Endodermal cell (in vitro differentiated cells): ENCODE data around the gene ENPP4. TPM values are rescaled to one million over a fixed set of nuclear protein-coding genes. Genes with fewer than 3 reads are reported as not detected.

Experiments used
- DNase-seq: peaks from one replicate; pipeline ENCODE4 v3.0.0-alpha.2; 2017
- H3K27ac ChIP-seq: 2 replicates; pipeline ENCODE4 v1.5.1; 2013; ENCODE audit warnings: mild to moderate bottlenecking, low read depth, low read length, moderate library complexity
- H3K27me3 ChIP-seq: 2 replicates; pipeline ENCODE4 v1.6.1; 2013; ENCODE audit warnings: mild to moderate bottlenecking, low read length, moderate library complexity; ENCODE audit not compliant: insufficient read depth, control insufficient read depth, poor library complexity, severe bottlenecking
- H3K36me3 ChIP-seq: 2 replicates; pipeline ENCODE4 v1.7.0; 2013; ENCODE audit warnings: mild to moderate bottlenecking, low read length, moderate library complexity; ENCODE audit not compliant: control insufficient read depth, insufficient read depth
- H3K4me1 ChIP-seq: one replicate; pipeline ENCODE4 v1.7.0; 2013; ENCODE audit warnings: low read length; ENCODE audit not compliant: control insufficient read depth, insufficient read depth
- H3K4me3 ChIP-seq: 2 replicates; pipeline ENCODE4 v1.5.1; 2013; ENCODE audit warnings: mild to moderate bottlenecking, low read length, moderate library complexity
- H3K9ac ChIP-seq: 2 replicates; pipeline ENCODE4 v1.6.1; 2013; ENCODE audit warnings: mild to moderate bottlenecking, low read length, moderate library complexity; ENCODE audit not compliant: poor library complexity, severe bottlenecking; ENCODE audit errors: extremely low read depth
- H3K9me3 ChIP-seq: 2 replicates; pipeline ENCODE4 v1.6.1; 2013; ENCODE audit warnings: mild to moderate bottlenecking, low read length, moderate library complexity; ENCODE audit not compliant: control insufficient read depth
- H3K27ac Mint-ChIP-seq: 2 replicates; pipeline ENCODE4 v1.8.0; 2020; ENCODE audit warnings: mixed read lengths
- H3K27me3 Mint-ChIP-seq: 2 replicates; pipeline ENCODE4 v1.8.0; 2021; ENCODE audit warnings: mild to moderate bottlenecking, mixed read lengths; ENCODE audit not compliant: insufficient read depth
- H3K36me3 Mint-ChIP-seq: 2 replicates; pipeline ENCODE4 v1.8.0; 2020; ENCODE audit warnings: low read depth, mixed read lengths
- H3K4me1 Mint-ChIP-seq: 2 replicates; pipeline ENCODE4 v1.8.0; 2020; ENCODE audit warnings: mixed read lengths
- H3K4me3 Mint-ChIP-seq: 2 replicates; pipeline ENCODE4 v1.8.0; 2020; ENCODE audit warnings: mild to moderate bottlenecking, moderate library complexity, mixed read lengths
- H3K9me3 Mint-ChIP-seq: 2 replicates; pipeline ENCODE4 v1.8.0; 2020; ENCODE audit warnings: mild to moderate bottlenecking, mixed read lengths
- WGBS, 2 experiments: methylation state at CpG; one replicate each; pipeline versions ENCODE4 v1.1.5 to v1.1.7; 2013; ENCODE audit warnings: missing lambda C conversion rate in 2 of 2, mixed read lengths in 1 of 2; ENCODE audit not compliant: insufficient coverage in 1 of 2, insufficient read length in 1 of 2; 5-methylcytosine and 5-hydroxymethylcytosine counted together
- total RNA-seq, 2 donors: library from RNA; stranded (reverse); fragmentation: NEBNext Ultra II Directional in 1 of 2; extraction: Animal tissue kit (Norgen Biotek cat#: 25700) in 1 of 2; gene quantifications; 2 replicates in 1 of 2; 3 replicates in 1 of 2; pipeline ENCODE4 v1.2.1, GENCODE V29; 2021
- TF ChIP-seq, protein P1 (sequence below): fragments of 200-600 bp; sonication (generic); conservative IDR thresholded peaks from 2 replicates; pipeline ENCODE4 v1.5.0; 2021; ENCODE audit warnings: antibody characterized with exemption, mild to moderate bottlenecking

The ENPP4 gene
- total RNA-seq, 2 donors from 2014 or later, result 3.5 to 7.2 TPM

DNA sequence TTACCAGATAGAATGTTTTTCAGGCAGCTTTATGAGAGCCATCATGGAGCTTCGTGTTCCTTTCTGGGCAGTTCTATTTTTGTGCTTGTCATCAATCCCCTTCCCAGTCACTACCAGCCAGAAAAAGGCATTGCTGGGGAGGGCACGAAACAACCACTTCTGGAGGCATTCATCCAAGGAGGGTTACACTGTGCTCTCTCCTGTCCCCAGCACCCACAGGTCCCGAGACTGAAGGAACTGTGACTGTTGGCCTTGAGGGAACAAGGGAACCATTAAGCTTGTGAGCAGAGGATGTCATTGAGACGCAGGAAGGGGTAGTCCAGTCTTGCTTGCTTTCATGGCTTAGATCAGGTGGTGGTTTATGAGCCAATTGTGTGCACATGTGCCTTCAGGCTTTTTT is 61.1 kb downstream of the ENPP4 start:
- 90 to 96% methylated on average over 3 to 4 of the region's 4 CpGs for WGBS, 2 experiments
- H3K27ac Mint-ChIP-seq, result no peak overlapping the region
- TF ChIP-seq, protein P1, sequence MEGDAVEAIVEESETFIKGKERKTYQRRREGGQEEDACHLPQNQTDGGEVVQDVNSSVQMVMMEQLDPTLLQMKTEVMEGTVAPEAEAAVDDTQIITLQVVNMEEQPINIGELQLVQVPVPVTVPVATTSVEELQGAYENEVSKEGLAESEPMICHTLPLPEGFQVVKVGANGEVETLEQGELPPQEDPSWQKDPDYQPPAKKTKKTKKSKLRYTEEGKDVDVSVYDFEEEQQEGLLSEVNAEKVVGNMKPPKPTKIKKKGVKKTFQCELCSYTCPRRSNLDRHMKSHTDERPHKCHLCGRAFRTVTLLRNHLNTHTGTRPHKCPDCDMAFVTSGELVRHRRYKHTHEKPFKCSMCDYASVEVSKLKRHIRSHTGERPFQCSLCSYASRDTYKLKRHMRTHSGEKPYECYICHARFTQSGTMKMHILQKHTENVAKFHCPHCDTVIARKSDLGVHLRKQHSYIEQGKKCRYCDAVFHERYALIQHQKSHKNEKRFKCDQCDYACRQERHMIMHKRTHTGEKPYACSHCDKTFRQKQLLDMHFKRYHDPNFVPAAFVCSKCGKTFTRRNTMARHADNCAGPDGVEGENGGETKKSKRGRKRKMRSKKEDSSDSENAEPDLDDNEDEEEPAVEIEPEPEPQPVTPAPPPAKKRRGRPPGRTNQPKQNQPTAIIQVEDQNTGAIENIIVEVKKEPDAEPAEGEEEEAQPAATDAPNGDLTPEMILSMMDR, result no peak
- Histone ChIP-seq H3K4me1 (no peaks in the 10 kb centered on the region), H3K36me3 (no peaks in the 10 kb centered on the region), H3K27ac (no peak overlapping the region), H3K4me3 (no peak overlapping the region), H3K9ac (no peak overlapping the region), H3K9me3 (no peaks in the 10 kb centered on the region), H3K27me3 (peaks cover 4% of the 10 kb centered on the region)
- no peak for DNase-seq
- no peaks in the 10 kb centered on the region for H3K36me3 Mint-ChIP-seq
- H3K9me3 Mint-ChIP-seq, result no peaks in the 10 kb centered on the region
- H3K4me1 Mint-ChIP-seq, result peaks cover 2% of the 10 kb centered on the region
- peaks cover 3% of the 10 kb centered on the region for H3K27me3 Mint-ChIP-seq
- H3K4me3 Mint-ChIP-seq, result no peak overlapping the region

DNA sequence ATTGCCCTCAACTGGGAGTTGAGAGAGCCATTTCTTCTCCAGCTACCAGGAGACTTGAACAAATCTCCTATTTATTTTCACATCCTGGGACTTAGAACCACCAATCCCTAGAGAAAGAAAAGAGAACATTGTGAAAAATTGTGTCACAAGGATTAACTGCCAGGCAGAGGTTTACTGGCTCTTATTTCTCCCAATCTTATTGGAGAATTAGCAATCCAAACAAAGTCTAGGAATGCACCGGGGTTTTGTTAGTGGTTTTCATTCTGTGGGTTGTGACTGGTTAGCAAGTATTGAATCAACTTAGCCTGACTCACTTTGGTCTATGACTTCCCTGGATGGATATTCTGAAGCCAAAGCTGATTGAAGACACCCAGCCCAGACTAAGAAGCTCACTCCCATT is 62.2 kb downstream of the ENPP4 start:
- Mint-ChIP-seq H3K9me3 (no peaks in the 10 kb centered on the region), H3K4me3 (no peak overlapping the region), H3K4me1 (peaks cover 2% of the 10 kb centered on the region), H3K27ac (no peak overlapping the region), H3K27me3 (peaks cover 3% of the 10 kb centered on the region), H3K36me3 (no peaks in the 10 kb centered on the region)
- Histone ChIP-seq H3K27me3 (no peaks in the 10 kb centered on the region), H3K36me3 (no peaks in the 10 kb centered on the region), H3K27ac (no peak overlapping the region), H3K4me3 (no peak overlapping the region), H3K4me1 (no peaks in the 10 kb centered on the region), H3K9ac (no peak overlapping the region), H3K9me3 (no peaks in the 10 kb centered on the region)
- no peak for DNase-seq
- 100% methylated on average over 1 of the region's 1 CpG; no CpG with 5 or more reads in 1 of the 2 experiments for WGBS, 2 experiments
- TF ChIP-seq, protein P1, result no peak

Other genes starting within 250 kb of the ENPP4 start
- gene CLIC5, start 114.1 kb upstream of the ENPP4 start, total RNA-seq, result under 1 TPM in 1 of 2 donors, not detected in 1; 0.11 TPM
- 10 to 100 TPM in 1 of 2 donors, 1 to 10 TPM in 1; 9.0 to 12.9 TPM for gene ENPP5, start 41.0 kb downstream of the ENPP4 start, total RNA-seq